Transverse colon (tissue), 4 donors: ENCODE measurements around the gene BRINP2.

Experiments
- POLR2A ChIP-seq: fragments of 450-650 bp; IDR thresholded peaks from one replicate; pipeline ENCODE4 v1.6.1; 2016; ENCODE audit warnings: antibody characterized with exemption, mild to moderate bottlenecking, moderate library complexity
- POLR2AphosphoS5 ChIP-seq, 3 donors: sonication (generic); formaldehyde crosslinking; IDR thresholded peaks; one replicate each; pipeline ENCODE4 v1.6.1; 2016; ENCODE audit warnings: antibody characterized with exemption in 3 of 3
- TF ChIP-seq, protein P1 (sequence below), 5 experiments: fragments of 200-600 bp in 3 of 5; fragments of 450-650 bp in 2 of 5; sonication (generic) in 3 of 5; IDR thresholded peaks; 1 replicate in 2 of 5; 2 replicates in 3 of 5; pipeline ENCODE4 v1.5.1; 2016 to 2017; ENCODE audit warnings: antibody characterized with exemption in 5 of 5, inconsistent platforms in 3 of 5, mild to moderate bottlenecking in 2 of 5, moderate library complexity in 1 of 5

DNA sequence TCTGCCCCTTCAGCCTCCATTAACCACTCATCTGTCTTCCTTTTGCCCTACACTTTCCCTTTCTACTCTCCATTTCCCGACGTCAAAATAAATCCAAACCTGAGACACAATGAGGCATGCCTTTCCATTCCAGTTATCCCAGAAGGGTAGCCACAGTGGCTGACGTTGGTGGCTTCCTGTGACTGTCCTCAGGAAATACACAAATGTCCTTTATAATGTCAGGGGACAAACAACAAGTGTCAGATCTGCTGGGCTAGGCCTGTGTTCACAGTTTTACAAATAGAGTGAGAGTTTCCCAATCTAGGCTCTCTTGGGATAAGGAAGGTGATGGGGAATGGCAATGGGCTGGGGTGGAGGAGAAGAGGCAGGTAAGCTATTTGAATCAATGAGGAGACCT lies 135.3 kb downstream of the BRINP2 start:
- TF ChIP-seq, protein P1, sequence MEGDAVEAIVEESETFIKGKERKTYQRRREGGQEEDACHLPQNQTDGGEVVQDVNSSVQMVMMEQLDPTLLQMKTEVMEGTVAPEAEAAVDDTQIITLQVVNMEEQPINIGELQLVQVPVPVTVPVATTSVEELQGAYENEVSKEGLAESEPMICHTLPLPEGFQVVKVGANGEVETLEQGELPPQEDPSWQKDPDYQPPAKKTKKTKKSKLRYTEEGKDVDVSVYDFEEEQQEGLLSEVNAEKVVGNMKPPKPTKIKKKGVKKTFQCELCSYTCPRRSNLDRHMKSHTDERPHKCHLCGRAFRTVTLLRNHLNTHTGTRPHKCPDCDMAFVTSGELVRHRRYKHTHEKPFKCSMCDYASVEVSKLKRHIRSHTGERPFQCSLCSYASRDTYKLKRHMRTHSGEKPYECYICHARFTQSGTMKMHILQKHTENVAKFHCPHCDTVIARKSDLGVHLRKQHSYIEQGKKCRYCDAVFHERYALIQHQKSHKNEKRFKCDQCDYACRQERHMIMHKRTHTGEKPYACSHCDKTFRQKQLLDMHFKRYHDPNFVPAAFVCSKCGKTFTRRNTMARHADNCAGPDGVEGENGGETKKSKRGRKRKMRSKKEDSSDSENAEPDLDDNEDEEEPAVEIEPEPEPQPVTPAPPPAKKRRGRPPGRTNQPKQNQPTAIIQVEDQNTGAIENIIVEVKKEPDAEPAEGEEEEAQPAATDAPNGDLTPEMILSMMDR (IDR thresholded peaks at IDR 0.05), result no peak
- TF ChIP-seq POLR2A, result no peak
- no peak for TF ChIP-seq POLR2AphosphoS5 (IDR thresholded peaks at IDR 0.05)
